Astrocyte (in vitro differentiated cells and primary cell): ENCODE results near the gene TMEM269. TPM values are rescaled to one million over a fixed set of nuclear protein-coding genes. Genes with fewer than 3 reads are reported as not detected.

Experiments
- DNase-seq: peaks from one replicate; pipeline ENCODE4 v3.0.0-alpha.2; 2010; ENCODE audit warnings: low read depth
- FAIRE-seq: peaks from 2 replicates; lab custom pipeline; 2011; peaks lifted over from hg19 to GRCh38; lab: Jason Lieb, UNC
- H2AFZ ChIP-seq: 2 replicates; pipeline ENCODE4 v1.6.0; 2012; ENCODE audit warnings: low read depth, low read length, inconsistent platforms
- H3K27ac ChIP-seq: 2 replicates; pipeline ENCODE4 v1.5.1; 2011; ENCODE audit warnings: low read depth, low read length, inconsistent platforms
- H3K27me3 ChIP-seq: 2 replicates; pipeline ENCODE4 v1.6.0; 2011; ENCODE audit warnings: low read length, inconsistent platforms; ENCODE audit not compliant: insufficient read depth
- H3K36me3 ChIP-seq: 2 replicates; pipeline ENCODE4 v1.5.1; 2011; ENCODE audit warnings: low read length, inconsistent platforms; ENCODE audit not compliant: insufficient read depth
- H3K4me1 ChIP-seq: 2 replicates; pipeline ENCODE4 v1.5.1; 2011; ENCODE audit warnings: low read length, inconsistent platforms; ENCODE audit not compliant: insufficient read depth
- H3K4me2 ChIP-seq: 2 replicates; pipeline ENCODE4 v1.6.0; 2012; ENCODE audit warnings: low read length, inconsistent platforms
- H3K4me3 ChIP-seq: 2 replicates; pipeline ENCODE4 v1.5.1; 2011; ENCODE audit warnings: low read depth, mild to moderate bottlenecking, low read length, inconsistent platforms; ENCODE audit not compliant: insufficient read depth
- H3K79me2 ChIP-seq: 2 replicates; pipeline ENCODE4 v1.6.0; 2012; ENCODE audit warnings: mild to moderate bottlenecking, low read length, inconsistent platforms; ENCODE audit not compliant: insufficient read depth
- H3K9ac ChIP-seq: 2 replicates; pipeline ENCODE4 v1.6.0; 2012; ENCODE audit warnings: mild to moderate bottlenecking, low read length, inconsistent platforms
- H3K9me3 ChIP-seq: 2 replicates; pipeline ENCODE4 v1.5.1; 2012; ENCODE audit warnings: low read depth, mild to moderate bottlenecking, low read length, inconsistent platforms; ENCODE audit not compliant: insufficient read depth
- H4K20me1 ChIP-seq: 2 replicates; pipeline ENCODE4 v1.6.0; 2012; ENCODE audit warnings: low read length, inconsistent platforms; ENCODE audit not compliant: insufficient read depth
- H3K27ac Mint-ChIP-seq: one replicate; pipeline ENCODE4 v1.8.0; 2021; ENCODE audit warnings: mild to moderate bottlenecking, mixed read lengths; ENCODE audit not compliant: unreplicated experiment
- H3K27me3 Mint-ChIP-seq: one replicate; pipeline ENCODE4 v1.8.0; 2021; ENCODE audit warnings: low read depth, mixed read lengths; ENCODE audit not compliant: unreplicated experiment
- H3K36me3 Mint-ChIP-seq: one replicate; pipeline ENCODE4 v1.8.0; 2021; ENCODE audit warnings: low read depth, mixed read lengths; ENCODE audit not compliant: unreplicated experiment
- H3K4me1 Mint-ChIP-seq: one replicate; pipeline ENCODE4 v1.8.0; 2021; ENCODE audit warnings: low read depth, mixed read lengths; ENCODE audit not compliant: unreplicated experiment
- H3K4me3 Mint-ChIP-seq: one replicate; pipeline ENCODE4 v1.8.0; 2021; ENCODE audit warnings: mild to moderate bottlenecking, moderate library complexity, mixed read lengths; ENCODE audit not compliant: unreplicated experiment
- H3K9me3 Mint-ChIP-seq: one replicate; pipeline ENCODE4 v1.8.0; 2021; ENCODE audit warnings: mild to moderate bottlenecking, mixed read lengths; ENCODE audit not compliant: unreplicated experiment
- CTCF ChIP-seq: IDR thresholded peaks from 2 replicates; pipeline ENCODE4 v1.5.1; 2011; ENCODE audit warnings: low read depth, mild to moderate bottlenecking, inconsistent platforms, low read length, moderate library complexity; ENCODE audit not compliant: insufficient read depth
- EZH2 ChIP-seq: IDR thresholded peaks from 2 replicates; pipeline ENCODE4 v1.6.1; 2012; ENCODE audit warnings: mild to moderate bottlenecking, low read length, inconsistent platforms; ENCODE audit not compliant: insufficient read depth
- total RNA-seq: library from RNA; stranded (reverse); gene quantifications from 2 replicates; pipeline ENCODE4 v1.2.1, GENCODE V29; 2021

TMEM269 gene
- total RNA-seq, 1 donor from 2014 or later, result 0.09 TPM

DNA sequence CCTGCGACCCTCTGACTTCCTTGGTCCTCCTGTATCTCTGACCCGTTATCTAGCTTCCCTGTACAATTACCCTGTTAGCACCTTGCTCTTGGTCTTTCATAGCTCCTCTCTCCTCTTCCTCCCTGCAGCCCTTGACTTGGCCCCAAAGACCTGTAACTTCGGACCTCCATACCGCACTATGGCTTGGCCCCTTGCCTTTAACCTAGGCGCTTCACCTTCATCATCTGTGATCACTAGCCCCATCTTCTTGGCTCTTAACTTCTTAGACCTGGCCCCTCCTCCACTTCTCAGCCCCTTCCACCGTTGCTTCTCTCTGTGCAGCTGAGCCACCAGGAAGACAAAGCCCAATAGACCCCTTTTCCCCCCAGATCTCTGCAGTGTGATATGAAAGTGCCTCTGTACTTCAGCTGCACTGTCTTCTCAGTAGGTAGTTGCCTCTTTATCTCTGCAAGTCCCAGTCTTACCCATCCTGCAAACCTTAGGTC lies 62.4 kb downstream of the TMEM269 start:
- Histone ChIP-seq H3K27me3 (no peaks in the 10 kb centered on the region), H3K79me2 (peaks cover 28% of the 10 kb centered on the region), H3K9ac (peak overlapping the region; percentile 88), H4K20me1 (peaks cover 8% of the 10 kb centered on the region), H3K9me3 (peaks cover 13% of the 10 kb centered on the region), H3K4me2 (peak overlapping the region; percentile 100), H3K27ac (peak overlapping the region; percentile 31), H3K4me1 (peaks cover 8% of the 10 kb centered on the region), H3K36me3 (peaks cover 19% of the 10 kb centered on the region), H3K4me3 (peak overlapping the region; percentile 89), H2AFZ (peak overlapping the region; percentile 96)
- no peak for TF ChIP-seq CTCF
- no peak for TF ChIP-seq EZH2
- no peak for DNase-seq
- Mint-ChIP-seq H3K4me1 (peaks cover 13% of the 10 kb centered on the region), H3K27me3 (no peaks in the 10 kb centered on the region), H3K4me3 (peak overlapping the region; percentile 96), H3K36me3 (peaks cover 23% of the 10 kb centered on the region), H3K27ac (peak overlapping the region; percentile 68), H3K9me3 (no peaks in the 10 kb centered on the region)
- no peak for FAIRE-seq

GRCh38 chr1:42847721-42848460 lies 63.1 kb downstream of the TMEM269 start:
- Histone ChIP-seq H3K9ac (no peak overlapping the region), H3K4me1 (peaks cover 8% of the 10 kb centered on the region), H3K9me3 (peaks cover 16% of the 10 kb centered on the region), H3K36me3 (peaks cover 19% of the 10 kb centered on the region), H3K27me3 (no peaks in the 10 kb centered on the region), H3K79me2 (peaks cover 28% of the 10 kb centered on the region), H3K27ac (no peak overlapping the region), H4K20me1 (peaks cover 8% of the 10 kb centered on the region), H3K4me3 (no peak overlapping the region), H2AFZ (no peak overlapping the region), H3K4me2 (peak overlapping the region; percentile 100)
- Mint-ChIP-seq H3K27me3 (no peaks in the 10 kb centered on the region), H3K27ac (no peak overlapping the region), H3K4me3 (peak overlapping the region; percentile 96), H3K36me3 (peaks cover 21% of the 10 kb centered on the region), H3K9me3 (no peaks in the 10 kb centered on the region), H3K4me1 (peaks cover 19% of the 10 kb centered on the region)
- no peak for DNase-seq
- no peak for FAIRE-seq
- TF ChIP-seq CTCF (no peak), EZH2 (no peak)
